HAP-1 (cell line): ENCODE results near the gene ZNF775.

ENCODE experiments used
- DNase-seq, 2 experiments: peaks; one replicate each; pipeline ENCODE4 v3.0.0-alpha.2; 2016 to 2020; ENCODE audit warnings: low spot score in 2 of 2
- H3K27me3 ChIP-seq: fragments of 250-450 bp; sonication (Bioruptor Pico); 2 replicates; pipeline ENCODE4 v1.5.1; 2020; ENCODE audit warnings: low read depth, mild to moderate bottlenecking, moderate library complexity
- H3K36me3 ChIP-seq: fragments of 250-450 bp; sonication (Bioruptor Pico); replicated peaks from 2 replicates; pipeline ENCODE4 v1.5.1; 2020; ENCODE audit warnings: mild to moderate bottlenecking
- H3K4me1 ChIP-seq: fragments of 250-450 bp; sonication (Bioruptor Pico); 2 replicates; pipeline ENCODE4 v1.5.1; 2020; ENCODE audit warnings: mild to moderate bottlenecking
- H3K4me3 ChIP-seq: fragments of 250-450 bp; sonication (Bioruptor Pico); 2 replicates; pipeline ENCODE4 v1.5.1; 2020; ENCODE audit warnings: mild to moderate bottlenecking, moderate library complexity
- H3K9me3 ChIP-seq: fragments of 250-450 bp; sonication (Bioruptor Pico); 2 replicates; pipeline ENCODE4 v1.5.1; 2020; ENCODE audit warnings: mild to moderate bottlenecking, moderate library complexity
- in situ Hi-C: fragments of 300-500 bp; cut with MboI; formaldehyde crosslinking; loops from 3 replicates; pipeline ENCODE4 v1.14.3; 2020; ENCODE audit warnings: low sequenced_read_pairs, inconsistent platforms, mixed read lengths

Gene ZNF775

GRCh38 chr7:150407588-150408392 lies 28.7 kb downstream of the ZNF775 start:
- no peak overlapping the region for H3K4me3 ChIP-seq
- no peaks in the 10 kb centered on the region for H3K36me3 ChIP-seq
- no peaks in the 10 kb centered on the region for H3K27me3 ChIP-seq
- DNase-seq, result no peak
- H3K4me1 ChIP-seq, result peaks cover 11% of the 10 kb centered on the region
- no peaks in the 10 kb centered on the region for H3K9me3 ChIP-seq
- in situ Hi-C loops, result loop anchor here (25.0 kb wide), 1 partner anchor 120 kb away; no protein-coding TSS in a partner anchor

GRCh38 chr7:150408393-150409299 lies 29.5 kb downstream of the ZNF775 start:
- H3K36me3 ChIP-seq, result no peaks in the 10 kb centered on the region
- DNase-seq, result no peak
- H3K27me3 ChIP-seq, result no peaks in the 10 kb centered on the region
- in situ Hi-C loops, result loop anchor here (25.0 kb wide), 1 partner anchor 121 kb away; no protein-coding TSS in a partner anchor
- no peak overlapping the region for H3K4me3 ChIP-seq
- no peaks in the 10 kb centered on the region for H3K9me3 ChIP-seq
- H3K4me1 ChIP-seq, result peaks cover 11% of the 10 kb centered on the region

- in situ Hi-C loops, result loop anchor here (25.0 kb wide), 1 partner anchor 122 kb away; no protein-coding TSS in a partner anchor
- H3K36me3 ChIP-seq, result no peaks in the 10 kb centered on the region
Observed at GRCh38 chr7:150409300-150410030, 30.3 kb downstream of the ZNF775 start.

GRCh38 chr7:150410131-150410530 lies 31.0 kb downstream of the ZNF775 start:
- DNase-seq, result no peak
- no peaks in the 10 kb centered on the region for H3K4me1 ChIP-seq
- no peaks in the 10 kb centered on the region for H3K9me3 ChIP-seq
- H3K4me3 ChIP-seq, result no peak overlapping the region
- no peaks in the 10 kb centered on the region for H3K36me3 ChIP-seq
- in situ Hi-C loops, result loop anchor here (25.0 kb wide), 1 partner anchor 123 kb away; no protein-coding TSS in a partner anchor
- H3K27me3 ChIP-seq, result no peaks in the 10 kb centered on the region

More at GRCh38 chr7:150409300-150410030, 30.3 kb downstream of the ZNF775 start:
- H3K27me3 ChIP-seq, result no peaks in the 10 kb centered on the region
- peaks cover 4% of the 10 kb centered on the region for H3K4me1 ChIP-seq
- DNase-seq, result no peak
- H3K4me3 ChIP-seq, result no peak overlapping the region
- no peaks in the 10 kb centered on the region for H3K9me3 ChIP-seq

- H3K36me3 ChIP-seq, result no peaks in the 10 kb centered on the region
- in situ Hi-C loops, result loop anchor here (25.0 kb wide), 1 partner anchor 124 kb away; no protein-coding TSS in a partner anchor
- DNase-seq, result no peak
- H3K4me3 ChIP-seq, result no peak overlapping the region
- H3K27me3 ChIP-seq, result no peaks in the 10 kb centered on the region
- H3K9me3 ChIP-seq, result no peaks in the 10 kb centered on the region
- H3K4me1 ChIP-seq, result no peaks in the 10 kb centered on the region
Observed at GRCh38 chr7:150410680-150411346, 31.7 kb downstream of the ZNF775 start.

GRCh38 chr7:150411606-150412005 lies 32.5 kb downstream of the ZNF775 start:
- in situ Hi-C loops, result loop anchor here (25.0 kb wide), 1 partner anchor 124 kb away; no protein-coding TSS in a partner anchor
- Histone ChIP-seq H3K9me3 (no peaks in the 10 kb centered on the region), H3K4me3 (no peak overlapping the region), H3K27me3 (no peaks in the 10 kb centered on the region), H3K4me1 (no peaks in the 10 kb centered on the region), H3K36me3 (no peaks in the 10 kb centered on the region)
- no peak for DNase-seq

- in situ Hi-C loops, result loop anchor here (25.0 kb wide), 1 partner anchor 125 kb away; no protein-coding TSS in a partner anchor
Observed at GRCh38 chr7:150412016-150412415, 32.9 kb downstream of the ZNF775 start.

GRCh38 chr7:150412518-150413488 lies 33.7 kb downstream of the ZNF775 start:
- Histone ChIP-seq H3K4me1 (no peaks in the 10 kb centered on the region), H3K36me3 (no peaks in the 10 kb centered on the region), H3K27me3 (no peaks in the 10 kb centered on the region), H3K4me3 (no peak overlapping the region), H3K9me3 (no peaks in the 10 kb centered on the region)
- in situ Hi-C loops, result loop anchor here (25.0 kb wide), 1 partner anchor 126 kb away; no protein-coding TSS in a partner anchor
- DNase-seq, result no peak

More at GRCh38 chr7:150412016-150412415, 32.9 kb downstream of the ZNF775 start:
- no peaks in the 10 kb centered on the region for H3K36me3 ChIP-seq
- H3K9me3 ChIP-seq, result no peaks in the 10 kb centered on the region
- H3K4me1 ChIP-seq, result no peaks in the 10 kb centered on the region
- no peaks in the 10 kb centered on the region for H3K27me3 ChIP-seq
- no peak for DNase-seq
- no peak overlapping the region for H3K4me3 ChIP-seq

- H3K36me3 ChIP-seq, result no peaks in the 10 kb centered on the region
- no peaks in the 10 kb centered on the region for H3K9me3 ChIP-seq
- no peak for DNase-seq
- in situ Hi-C loops, result loop anchor here (25.0 kb wide), 1 partner anchor 126 kb away; no protein-coding TSS in a partner anchor
- H3K4me1 ChIP-seq, result no peaks in the 10 kb centered on the region
- H3K27me3 ChIP-seq, result no peaks in the 10 kb centered on the region
- no peak overlapping the region for H3K4me3 ChIP-seq
Observed at GRCh38 chr7:150413640-150414081, 34.5 kb downstream of the ZNF775 start.

- Histone ChIP-seq H3K4me1 (no peaks in the 10 kb centered on the region), H3K36me3 (no peaks in the 10 kb centered on the region), H3K27me3 (no peaks in the 10 kb centered on the region), H3K9me3 (no peaks in the 10 kb centered on the region), H3K4me3 (no peak overlapping the region)
- DNase-seq, result no peak
- in situ Hi-C loops, result loop anchor here (25.0 kb wide), 1 partner anchor 128 kb away; no protein-coding TSS in a partner anchor
Observed at GRCh38 chr7:150415161-150416153, 36.3 kb downstream of the ZNF775 start.

GRCh38 chr7:150417239-150417638 lies 38.1 kb downstream of the ZNF775 start:
- peaks cover 2% of the 10 kb centered on the region; the same call in 1 of the 2 replicates for H3K4me1 ChIP-seq
- no peaks in the 10 kb centered on the region for H3K9me3 ChIP-seq
- no peak for DNase-seq
- no peak overlapping the region for H3K4me3 ChIP-seq
- in situ Hi-C loops, result loop anchor here (25.0 kb wide), 1 partner anchor 130 kb away; no protein-coding TSS in a partner anchor
- H3K36me3 ChIP-seq, result no peaks in the 10 kb centered on the region
- H3K27me3 ChIP-seq, result no peaks in the 10 kb centered on the region
